H9 (cell line): ENCODE measurements around the gene ADGRG4. TPM values are rescaled to one million over a fixed set of nuclear protein-coding genes. Genes with fewer than 3 reads are reported as not detected.

Experiments
- DNase-seq: peaks from one replicate; pipeline ENCODE4 v3.0.0-alpha.2; 2017
- H2AFZ ChIP-seq: one replicate; pipeline ENCODE4 v1.6.1; 2013; ENCODE audit warnings: mild to moderate bottlenecking, low read length, control low read depth, moderate library complexity
- H2AK5ac ChIP-seq: 2 replicates; pipeline ENCODE4 v1.6.1; 2013; ENCODE audit warnings: low read length, control low read depth, mixed read lengths; ENCODE audit not compliant: insufficient read length
- H2BK120ac ChIP-seq: one replicate; pipeline ENCODE4 v1.6.1; 2013; ENCODE audit warnings: low read depth, mild to moderate bottlenecking, low read length, control low read depth, inconsistent platforms; ENCODE audit not compliant: poor library complexity, severe bottlenecking
- H2BK12ac ChIP-seq: 2 replicates; pipeline ENCODE4 v1.6.1; 2013; ENCODE audit warnings: low read length, control low read depth, mixed read lengths, low read depth; ENCODE audit not compliant: insufficient read length
- H2BK15ac ChIP-seq: 2 replicates; pipeline ENCODE4 v1.6.1; 2013; ENCODE audit warnings: low read depth, low read length, control low read depth
- H2BK20ac ChIP-seq: one replicate; pipeline ENCODE4 v1.6.1; 2013; ENCODE audit warnings: low read depth, mild to moderate bottlenecking, low read length, control low read depth, inconsistent platforms; ENCODE audit not compliant: poor library complexity, severe bottlenecking
- H2BK5ac ChIP-seq: 2 replicates; pipeline ENCODE4 v1.6.1; 2013; ENCODE audit warnings: low read length, control low read depth, mixed read lengths; ENCODE audit not compliant: insufficient read length
- H3K14ac ChIP-seq: 2 replicates; pipeline ENCODE4 v1.6.1; 2013; ENCODE audit warnings: low read length, control low read depth; ENCODE audit not compliant: insufficient read depth
- H3K18ac ChIP-seq: 2 replicates; pipeline ENCODE4 v1.6.1; 2013; ENCODE audit warnings: low read depth, mild to moderate bottlenecking, mixed read lengths, low read length, control low read depth; ENCODE audit not compliant: insufficient read length
- H3K23ac ChIP-seq: 2 replicates; pipeline ENCODE4 v1.6.1; 2013; ENCODE audit warnings: low read length, control low read depth, mixed read lengths, low read depth; ENCODE audit not compliant: insufficient read length
- H3K23me2 ChIP-seq: 2 replicates; pipeline ENCODE4 v1.6.1; 2013; ENCODE audit warnings: low read depth, mild to moderate bottlenecking, mixed read lengths, low read length, control low read depth; ENCODE audit not compliant: insufficient read length, poor library complexity, severe bottlenecking
- H3K27ac ChIP-seq: 2 replicates; pipeline ENCODE4 v1.5.1; 2013; ENCODE audit warnings: low read length, control low read depth, mixed read lengths, low read depth; ENCODE audit not compliant: insufficient read length
- H3K27me3 ChIP-seq: 2 replicates; pipeline ENCODE4 v1.6.1; 2013; ENCODE audit warnings: low read length, control low read depth, inconsistent platforms; ENCODE audit not compliant: insufficient read depth
- H3K4ac ChIP-seq: 2 replicates; pipeline ENCODE4 v1.6.1; 2013; ENCODE audit warnings: low read depth, mild to moderate bottlenecking, control low read depth, inconsistent platforms, low read length, moderate library complexity
- H3K4me1 ChIP-seq: 2 replicates; pipeline ENCODE4 v1.6.1; 2013; ENCODE audit warnings: low read length, control low read depth, inconsistent platforms; ENCODE audit not compliant: insufficient read depth
- H3K4me2 ChIP-seq: 2 replicates; pipeline ENCODE4 v1.6.1; 2013; ENCODE audit warnings: low read length, control low read depth, mixed read lengths; ENCODE audit not compliant: insufficient read length, insufficient read depth
- H3K56ac ChIP-seq: 2 replicates; pipeline ENCODE4 v1.6.1; 2013; ENCODE audit warnings: low read depth, mild to moderate bottlenecking, mixed read lengths, low read length, control low read depth; ENCODE audit not compliant: insufficient read length
- H3K79me1 ChIP-seq: 2 replicates; pipeline ENCODE4 v1.6.1; 2013; ENCODE audit warnings: low read depth, mild to moderate bottlenecking, moderate library complexity, low read length, control low read depth, inconsistent platforms; ENCODE audit not compliant: insufficient read depth, poor library complexity, severe bottlenecking
- H3K79me2 ChIP-seq: 2 replicates; pipeline ENCODE4 v1.6.1; 2013; ENCODE audit warnings: low read length, control low read depth, inconsistent platforms; ENCODE audit not compliant: insufficient read depth
- H3K9ac ChIP-seq: 2 replicates; pipeline ENCODE4 v1.6.1; 2013; ENCODE audit warnings: low read length, control low read depth, mixed read lengths; ENCODE audit not compliant: insufficient read length; ENCODE audit errors: extremely low read depth
- H3K9me3 ChIP-seq: one replicate; pipeline ENCODE4 v1.6.1; 2013; ENCODE audit warnings: low read depth, low read length, inconsistent platforms; ENCODE audit not compliant: control insufficient read depth
- H3T11ph ChIP-seq: one replicate; pipeline ENCODE4 v1.6.1; 2013; ENCODE audit warnings: mild to moderate bottlenecking, low read length, control low read depth, inconsistent platforms
- H4K20me1 ChIP-seq: one replicate; pipeline ENCODE4 v1.6.1; 2013; ENCODE audit not compliant: control insufficient read depth, insufficient read length, insufficient read depth
- H4K5ac ChIP-seq: 2 replicates; pipeline ENCODE4 v1.6.1; 2013; ENCODE audit warnings: low read depth, mild to moderate bottlenecking, mixed read lengths, low read length, control low read depth; ENCODE audit not compliant: insufficient read length
- H4K8ac ChIP-seq: replicated peaks from 2 replicates; pipeline ENCODE4 v1.6.1; 2013; ENCODE audit warnings: low read length, control low read depth, mixed read lengths, low read depth; ENCODE audit not compliant: insufficient read length
- H4K91ac ChIP-seq: 2 replicates; pipeline ENCODE4 v1.6.1; 2013; ENCODE audit warnings: low read depth, mild to moderate bottlenecking, moderate library complexity, mixed read lengths, low read length, control low read depth; ENCODE audit not compliant: insufficient read length
- H3K27ac Mint-ChIP-seq, 3 experiments: 2 replicates in 2 of 3; 3 replicates in 1 of 3; pipeline ENCODE4 v1.8.0; 2020 to 2021; ENCODE audit warnings: mixed read lengths in 3 of 3, mild to moderate bottlenecking in 1 of 3, moderate library complexity in 1 of 3
- H3K27me3 Mint-ChIP-seq: 2 replicates; pipeline ENCODE4 v1.8.0; 2021; ENCODE audit warnings: low read depth, mild to moderate bottlenecking, moderate library complexity, mixed read lengths
- H3K36me3 Mint-ChIP-seq, 3 experiments: 2 replicates in 2 of 3; 3 replicates in 1 of 3; pipeline ENCODE4 v1.8.0; 2020 to 2021; ENCODE audit warnings: low read depth in 3 of 3, mixed read lengths in 3 of 3; ENCODE audit not compliant: insufficient read depth in 1 of 3
- H3K4me1 Mint-ChIP-seq, 2 experiments: 2 replicates each; pipeline ENCODE4 v1.8.0; 2020; ENCODE audit warnings: mixed read lengths in 2 of 2
- H3K4me3 Mint-ChIP-seq, 2 experiments: 2 replicates in 1 of 2; 3 replicates in 1 of 2; pipeline ENCODE4 v1.8.0; 2020 to 2021; ENCODE audit warnings: mild to moderate bottlenecking in 2 of 2, mixed read lengths in 2 of 2, moderate library complexity in 1 of 2
- H3K9me3 Mint-ChIP-seq, 2 experiments: 2 replicates in 1 of 2; 3 replicates in 1 of 2; pipeline ENCODE4 v1.8.0; 2020; ENCODE audit warnings: mild to moderate bottlenecking in 2 of 2, mixed read lengths in 2 of 2, moderate library complexity in 1 of 2
- CTCF ChIP-seq: fragments of 200-600 bp; sonication (generic); conservative IDR thresholded peaks from 3 replicates; pipeline ENCODE4 v1.8.0; 2021; ENCODE audit warnings: antibody characterized with exemption, mild to moderate bottlenecking
- WGBS: extraction: QIAGEN DNeasy Blood & Tissue Kit; methylation state at CpG from one replicate; pipeline ENCODE4 v1.1.7; 2013; ENCODE audit warnings: missing lambda C conversion rate, low lambda C conversion rate, mixed read lengths; ENCODE audit not compliant: insufficient read length; ENCODE audit errors: extremely low coverage; 5-methylcytosine and 5-hydroxymethylcytosine counted together
- total RNA-seq: library from RNA; stranded (reverse); gene quantifications from 2 replicates; pipeline ENCODE4 v1.2.1, GENCODE V29; 2021

Gene ADGRG4
- total RNA-seq, 1 experiment from 2014 or later = not detected

- Histone ChIP-seq H2BK5ac (no peak overlapping the region), H3K9ac (no peak overlapping the region), H3K9me3 (peaks cover 49% of the 10 kb centered on the region), H2BK12ac (no peak overlapping the region), H3K27me3 (no peaks in the 10 kb centered on the region), H3K4me2 (no peak overlapping the region), H3K23ac (no peak overlapping the region), H3K27ac (no peak overlapping the region), H2BK20ac (no peak overlapping the region), H3K4ac (no peak overlapping the region), H2BK120ac (no peak overlapping the region), H3T11ph (no peak overlapping the region), H3K23me2 (no peaks in the 10 kb centered on the region), H3K4me1 (no peaks in the 10 kb centered on the region), H3K18ac (no peak overlapping the region), H3K79me2 (no peaks in the 10 kb centered on the region), H3K79me1 (no peaks in the 10 kb centered on the region), H2BK15ac (no peak overlapping the region), H2AFZ (no peak overlapping the region), H3K56ac (no peak overlapping the region), H2AK5ac (no peak overlapping the region), H3K14ac (no peak overlapping the region), H4K5ac (no peak overlapping the region), H4K20me1 (no peaks in the 10 kb centered on the region), H4K8ac (no peak overlapping the region), H4K91ac (no peak overlapping the region)
- no peak for DNase-seq
- H3K27ac Mint-ChIP-seq = no peak overlapping the region
- no CpG with 5 or more reads among the region's 1 CpG for WGBS
- H3K27me3 Mint-ChIP-seq = peaks cover 3% of the 10 kb centered on the region
- H3K9me3 Mint-ChIP-seq = peaks cover 57 to 60% of the 10 kb centered on the region in 2 experiments
- H3K4me1 Mint-ChIP-seq = no peaks in the 10 kb centered on the region
- no peak overlapping the region for H3K4me3 Mint-ChIP-seq
- no peaks in the 10 kb centered on the region; a peak in 1 of 7 replicates for H3K36me3 Mint-ChIP-seq
- no peak for TF ChIP-seq CTCF
These were observed 130.9 kb downstream of the ADGRG4 start for GRCh38 chrX:136431625-136432024.
